SK-N-SH treated with all-trans-retinoic acid at 6 μM for 48 hours (cell line): ENCODE data around the gene TNC.

Experiments
- ATAC-seq: fragments of 200-7000 bp; cut with Tn5 transposase; 3 replicates; pipeline ENCODE4 v1.9.1; 2020; ENCODE audit warnings: mild to moderate bottlenecking, moderate library complexity
- ARNTL ChIP-seq: fragments of 450-650 bp; formaldehyde crosslinking; IDR thresholded peaks from 2 replicates; pipeline ENCODE4 v1.5.0; 2020; ENCODE audit warnings: low read depth, mild to moderate bottlenecking, moderate library complexity, borderline replicate concordance
- BACH2 ChIP-seq: fragments of 250-450 bp; sonication (Bioruptor Pico); IDR thresholded peaks from 2 replicates; pipeline ENCODE4 v1.9.0; 2021; ENCODE audit warnings: mild to moderate bottlenecking, borderline replicate concordance
- CREB5 ChIP-seq: fragments of 250-450 bp; sonication (Bioruptor Pico); IDR thresholded peaks from 2 replicates; pipeline ENCODE4 v1.5.1; 2020; ENCODE audit warnings: low read depth, mild to moderate bottlenecking, moderate library complexity
- ESRRG ChIP-seq: fragments of 250-450 bp; sonication (Bioruptor Pico); IDR thresholded peaks from 2 replicates; pipeline ENCODE4 v1.6.1; 2021; ENCODE audit warnings: mild to moderate bottlenecking
- ISL1 ChIP-seq: fragments of 250-450 bp; sonication (Bioruptor Pico); IDR thresholded peaks from 2 replicates; pipeline ENCODE4 v2.1.2; 2022; ENCODE audit warnings: mild to moderate bottlenecking, moderate library complexity
- PATZ1 ChIP-seq: fragments of 250-450 bp; sonication (Bioruptor Pico); IDR thresholded peaks from 2 replicates; pipeline ENCODE4 v1.8.0; 2020; ENCODE audit warnings: mild to moderate bottlenecking, moderate library complexity, borderline replicate concordance
- POU6F1 ChIP-seq: fragments of 250-450 bp; sonication (Bioruptor Pico); IDR thresholded peaks from 2 replicates; pipeline ENCODE4 v1.8.0; 2021; ENCODE audit warnings: low read depth, mild to moderate bottlenecking, moderate library complexity, borderline replicate concordance
- PPARA ChIP-seq: fragments of 250-450 bp; sonication (Bioruptor Pico); IDR thresholded peaks from 2 replicates; pipeline ENCODE4 v1.5.0; 2020; ENCODE audit warnings: mild to moderate bottlenecking, borderline replicate concordance
- RARB ChIP-seq: fragments of 250-450 bp; sonication (Bioruptor Pico); IDR thresholded peaks from 2 replicates; pipeline ENCODE4 v1.8.0; 2021; ENCODE audit warnings: mild to moderate bottlenecking, moderate library complexity
- TCF4 ChIP-seq: fragments of 250-450 bp; sonication (Bioruptor Pico); IDR thresholded peaks from 2 replicates; pipeline ENCODE4 v1.8.0; 2021; ENCODE audit warnings: mild to moderate bottlenecking, moderate library complexity, borderline replicate concordance
- TOX ChIP-seq: fragments of 250-450 bp; sonication (Bioruptor Pico); IDR thresholded peaks from 2 replicates; pipeline ENCODE4 v1.8.0; 2021; ENCODE audit warnings: mild to moderate bottlenecking, moderate library complexity, borderline replicate concordance
- ZC3H10 ChIP-seq: fragments of 250-450 bp; sonication (Bioruptor Pico); IDR thresholded peaks from 2 replicates; pipeline ENCODE4 v1.5.1; 2021; ENCODE audit warnings: mild to moderate bottlenecking, moderate library complexity
- ZFP30 ChIP-seq: fragments of 450-650 bp; formaldehyde crosslinking; IDR thresholded peaks from 2 replicates; pipeline ENCODE4 v1.5.0; 2022; ENCODE audit warnings: mild to moderate bottlenecking, moderate library complexity
- ZNF565 ChIP-seq: fragments of 450-650 bp; formaldehyde crosslinking; conservative IDR thresholded peaks from 2 replicates; pipeline ENCODE4 v1.5.0; 2020; ENCODE audit warnings: low read depth, mild to moderate bottlenecking, moderate library complexity
- ZNF8 ChIP-seq: fragments of 450-650 bp; formaldehyde crosslinking; IDR thresholded peaks from 2 replicates; pipeline ENCODE4 v1.5.0; 2020; ENCODE audit warnings: mild to moderate bottlenecking, moderate library complexity
- TF ChIP-seq, protein P1 (sequence below): fragments of 250-450 bp; sonication (Bioruptor Pico); IDR thresholded peaks from 2 replicates; pipeline ENCODE4 v1.5.0; 2020; ENCODE audit warnings: mild to moderate bottlenecking, moderate library complexity
- TF ChIP-seq, protein P2 (sequence below): fragments of 250-450 bp; sonication (Bioruptor Pico); IDR thresholded peaks from 2 replicates; pipeline ENCODE4 v1.5.1; 2021; ENCODE audit warnings: mild to moderate bottlenecking, moderate library complexity

Gene TNC

DNA sequence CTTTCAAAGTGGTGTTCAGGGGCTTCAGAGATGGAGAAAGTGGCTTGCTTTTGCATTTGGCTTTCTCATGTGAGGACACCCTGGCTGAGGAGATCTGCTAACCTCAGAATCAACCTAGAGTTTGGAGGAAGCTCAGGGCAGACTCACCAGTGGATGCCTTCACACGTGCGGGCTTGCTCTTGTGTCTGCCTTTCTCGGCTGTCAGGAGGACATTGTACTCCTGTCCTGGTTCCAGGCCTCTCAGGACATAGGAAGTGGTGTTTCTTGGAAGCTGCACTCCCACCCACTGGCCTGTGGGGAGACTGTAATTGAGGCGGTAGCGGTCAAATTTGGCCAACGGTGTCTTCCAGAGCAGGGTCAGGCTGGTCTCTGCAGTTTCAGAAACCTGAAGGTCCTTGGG, 44.5 kb downstream of the TNC start:
- ATAC-seq = no peak

DNA sequence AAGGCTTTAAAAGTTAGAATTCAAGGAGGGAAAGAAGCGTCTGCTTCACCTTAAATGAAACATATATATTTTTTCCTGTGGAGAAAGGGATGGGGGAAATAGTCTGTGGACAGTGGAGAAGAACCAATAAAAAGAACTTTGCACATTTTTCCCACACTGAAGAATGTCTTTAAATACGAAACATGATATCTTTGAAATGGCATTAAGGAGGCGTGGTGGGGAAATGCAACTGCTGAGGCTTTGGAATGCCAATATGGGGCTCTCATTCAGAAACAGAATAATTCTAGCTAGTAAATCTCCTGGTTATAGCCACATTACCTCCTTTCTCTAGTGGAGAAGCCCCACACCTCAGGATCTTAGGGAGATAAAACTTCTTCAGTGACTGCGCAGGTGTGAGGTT, 46.8 kb downstream of the TNC start:
- ATAC-seq = no peak
- TF ChIP-seq ZC3H10 (CRISPR knock-in tag) (no peak), ZNF565 (no peak), BACH2 (CRISPR knock-in tag) (no peak), POU6F1 (CRISPR knock-in tag) (no peak), ISL1 (CRISPR knock-in tag) (no peak), PATZ1 (no peak), TOX (CRISPR knock-in tag) (no peak)

More for the DNA sequence above, 44.5 kb downstream of the TNC start:
- TF ChIP-seq BACH2 (CRISPR knock-in tag) (no peak), PATZ1 (no peak), ZFP30 (CRISPR knock-in tag) (no peak), CREB5 (CRISPR knock-in tag) (no peak), ZNF8 (CRISPR knock-in tag) (no peak), TOX (CRISPR knock-in tag) (no peak), ZNF565 (no peak), ISL1 (CRISPR knock-in tag) (no peak), ZC3H10 (CRISPR knock-in tag) (no peak), ESRRG (CRISPR knock-in tag) (no peak), POU6F1 (CRISPR knock-in tag) (no peak), PPARA (CRISPR knock-in tag) (no peak), RARB (CRISPR knock-in tag) (no peak), ARNTL (CRISPR knock-in tag) (no peak), TCF4 (CRISPR knock-in tag) (no peak)
- TF ChIP-seq, protein P1, sequence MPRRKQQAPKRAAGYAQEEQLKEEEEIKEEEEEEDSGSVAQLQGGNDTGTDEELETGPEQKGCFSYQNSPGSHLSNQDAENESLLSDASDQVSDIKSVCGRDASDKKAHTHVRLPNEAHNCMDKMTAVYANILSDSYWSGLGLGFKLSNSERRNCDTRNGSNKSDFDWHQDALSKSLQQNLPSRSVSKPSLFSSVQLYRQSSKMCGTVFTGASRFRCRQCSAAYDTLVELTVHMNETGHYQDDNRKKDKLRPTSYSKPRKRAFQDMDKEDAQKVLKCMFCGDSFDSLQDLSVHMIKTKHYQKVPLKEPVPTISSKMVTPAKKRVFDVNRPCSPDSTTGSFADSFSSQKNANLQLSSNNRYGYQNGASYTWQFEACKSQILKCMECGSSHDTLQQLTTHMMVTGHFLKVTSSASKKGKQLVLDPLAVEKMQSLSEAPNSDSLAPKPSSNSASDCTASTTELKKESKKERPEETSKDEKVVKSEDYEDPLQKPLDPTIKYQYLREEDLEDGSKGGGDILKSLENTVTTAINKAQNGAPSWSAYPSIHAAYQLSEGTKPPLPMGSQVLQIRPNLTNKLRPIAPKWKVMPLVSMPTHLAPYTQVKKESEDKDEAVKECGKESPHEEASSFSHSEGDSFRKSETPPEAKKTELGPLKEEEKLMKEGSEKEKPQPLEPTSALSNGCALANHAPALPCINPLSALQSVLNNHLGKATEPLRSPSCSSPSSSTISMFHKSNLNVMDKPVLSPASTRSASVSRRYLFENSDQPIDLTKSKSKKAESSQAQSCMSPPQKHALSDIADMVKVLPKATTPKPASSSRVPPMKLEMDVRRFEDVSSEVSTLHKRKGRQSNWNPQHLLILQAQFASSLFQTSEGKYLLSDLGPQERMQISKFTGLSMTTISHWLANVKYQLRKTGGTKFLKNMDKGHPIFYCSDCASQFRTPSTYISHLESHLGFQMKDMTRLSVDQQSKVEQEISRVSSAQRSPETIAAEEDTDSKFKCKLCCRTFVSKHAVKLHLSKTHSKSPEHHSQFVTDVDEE (CRISPR knock-in tag) = no peak
- TF ChIP-seq, protein P2, sequence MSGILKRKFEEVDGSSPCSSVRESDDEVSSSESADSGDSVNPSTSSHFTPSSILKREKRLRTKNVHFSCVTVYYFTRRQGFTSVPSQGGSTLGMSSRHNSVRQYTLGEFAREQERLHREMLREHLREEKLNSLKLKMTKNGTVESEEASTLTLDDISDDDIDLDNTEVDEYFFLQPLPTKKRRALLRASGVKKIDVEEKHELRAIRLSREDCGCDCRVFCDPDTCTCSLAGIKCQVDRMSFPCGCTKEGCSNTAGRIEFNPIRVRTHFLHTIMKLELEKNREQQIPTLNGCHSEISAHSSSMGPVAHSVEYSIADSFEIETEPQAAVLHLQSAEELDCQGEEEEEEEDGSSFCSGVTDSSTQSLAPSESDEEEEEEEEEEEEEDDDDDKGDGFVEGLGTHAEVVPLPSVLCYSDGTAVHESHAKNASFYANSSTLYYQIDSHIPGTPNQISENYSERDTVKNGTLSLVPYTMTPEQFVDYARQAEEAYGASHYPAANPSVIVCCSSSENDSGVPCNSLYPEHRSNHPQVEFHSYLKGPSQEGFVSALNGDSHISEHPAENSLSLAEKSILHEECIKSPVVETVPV (CRISPR knock-in tag) = no peak
